Inferior parietal cortex (tissue), 1 donor: Measurements from ENCODE around the gene NPFFR2.
"Not testable (repeated sequence)": the region's sequence is repeated elsewhere in the genome, so short reads cannot be mapped to it uniquely, and the experiment has no call there.

Source experiments
- DNase-seq: peaks from one replicate; pipeline ENCODE4 v3.0.0-alpha.2; 2016; ENCODE audit errors: extremely low spot score

Gene NPFFR2

GRCh38 chr4:72111863-72112262 is 80.1 kb downstream of the NPFFR2 start:
- DNase-seq: no peak

DNA sequence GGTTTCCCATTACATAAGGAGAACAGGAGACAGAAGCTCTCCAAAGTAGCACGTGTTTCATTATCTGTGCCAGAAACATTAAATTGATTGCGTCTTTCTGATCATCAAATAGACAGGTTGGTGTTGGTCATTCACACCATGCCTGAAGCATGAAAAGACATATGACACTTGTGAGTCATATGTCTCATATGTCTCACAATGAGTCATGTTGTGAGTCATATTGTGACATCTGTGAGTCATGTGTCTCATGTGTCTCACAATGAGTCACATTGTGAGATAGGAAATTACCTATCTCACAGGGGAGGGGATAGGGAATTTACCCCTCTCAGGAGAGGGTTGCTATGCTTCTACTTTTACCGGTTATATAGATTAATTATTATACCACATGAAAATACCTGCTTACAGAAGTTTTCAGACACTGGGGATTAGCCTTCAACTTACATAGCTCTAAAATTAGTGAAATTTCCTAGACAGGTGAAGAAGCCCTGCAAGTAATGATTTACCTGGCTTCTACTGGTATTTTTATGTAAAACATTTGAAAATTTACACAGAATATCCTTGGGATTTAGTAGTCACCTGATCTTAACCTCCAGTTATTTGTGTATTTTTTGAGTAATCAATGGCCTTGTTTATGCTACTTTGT is 80.8 kb downstream of the NPFFR2 start:
- DNase-seq: peak; percentile 15

DNA sequence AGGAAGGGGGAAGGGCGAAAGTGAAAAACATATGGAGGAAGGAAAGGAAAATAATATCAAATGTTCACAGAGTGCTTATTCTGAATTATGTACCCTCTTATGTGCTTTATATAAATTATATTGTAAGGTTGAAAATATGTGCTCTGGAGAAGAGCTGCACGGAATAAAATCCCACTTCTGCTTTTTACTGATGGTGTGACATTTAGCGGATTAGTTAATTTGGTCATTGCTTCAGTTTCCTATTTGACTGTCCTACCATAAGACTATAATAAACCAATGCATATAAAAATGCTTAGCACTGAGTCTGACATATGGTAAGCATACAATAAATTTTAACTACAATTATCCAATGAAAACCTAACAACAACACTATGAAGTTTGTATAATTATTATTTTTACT is 86.2 kb downstream of the NPFFR2 start:
- DNase-seq: no peak

GRCh38 chr4:72119946-72120345 is 88.1 kb downstream of the NPFFR2 start:
- no peak for DNase-seq

DNA sequence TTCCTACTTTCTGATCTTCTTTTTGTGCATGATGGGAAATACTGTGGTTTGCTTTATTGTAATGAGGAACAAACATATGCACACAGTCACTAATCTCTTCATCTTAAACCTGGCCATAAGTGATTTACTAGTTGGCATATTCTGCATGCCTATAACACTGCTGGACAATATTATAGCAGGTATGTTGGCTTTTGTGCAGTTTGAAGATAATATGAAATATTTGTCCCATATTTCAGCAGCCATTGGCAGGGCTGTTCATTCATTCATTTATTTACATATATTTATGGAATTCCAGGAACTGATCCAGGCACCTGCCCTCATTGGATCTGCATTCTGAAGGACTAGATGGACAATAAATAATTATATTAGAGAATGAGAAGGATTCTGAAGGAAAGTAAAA is 96.9 kb downstream of the NPFFR2 start:
- DNase-seq: no peak

DNA sequence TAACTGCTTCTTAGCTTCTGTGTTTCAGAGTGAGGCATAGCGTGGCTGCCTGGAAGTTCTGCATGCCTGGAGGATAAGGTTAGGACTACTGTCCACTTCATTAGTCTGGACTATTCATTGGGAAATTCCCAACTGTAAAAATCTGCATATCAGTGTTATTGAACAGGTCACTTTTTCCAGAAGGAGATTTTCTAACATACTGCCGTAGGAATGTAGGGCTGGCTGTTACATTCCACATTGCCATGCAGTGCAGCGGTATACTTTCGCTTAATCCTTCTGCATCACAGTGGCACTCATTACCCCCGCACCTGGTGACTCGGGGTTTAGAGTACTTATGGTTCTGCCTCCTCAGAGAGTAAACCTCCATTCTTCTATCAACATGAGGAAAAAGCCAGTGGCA is 104.6 kb downstream of the NPFFR2 start:
- no peak for DNase-seq

DNA sequence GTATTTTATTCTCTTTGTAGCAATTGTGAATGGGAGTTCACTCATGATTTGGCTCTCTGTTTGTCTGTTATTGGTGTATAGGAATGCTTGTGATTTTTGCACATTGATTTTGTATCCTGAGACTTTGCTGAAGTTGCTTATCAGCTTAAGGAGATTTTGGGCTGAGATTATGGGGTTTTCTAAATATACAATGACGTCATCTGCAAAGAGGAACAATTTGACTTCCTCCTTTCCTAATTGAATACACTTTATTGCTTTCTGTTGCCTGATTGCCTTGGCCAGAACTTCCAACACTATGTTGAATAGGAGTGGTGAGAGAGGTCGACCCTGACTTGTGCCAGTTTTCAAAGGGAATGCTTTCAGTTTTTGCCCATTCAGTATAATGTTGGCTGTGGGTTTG is 108.2 kb downstream of the NPFFR2 start:
- not testable (repeated sequence) for DNase-seq

DNA sequence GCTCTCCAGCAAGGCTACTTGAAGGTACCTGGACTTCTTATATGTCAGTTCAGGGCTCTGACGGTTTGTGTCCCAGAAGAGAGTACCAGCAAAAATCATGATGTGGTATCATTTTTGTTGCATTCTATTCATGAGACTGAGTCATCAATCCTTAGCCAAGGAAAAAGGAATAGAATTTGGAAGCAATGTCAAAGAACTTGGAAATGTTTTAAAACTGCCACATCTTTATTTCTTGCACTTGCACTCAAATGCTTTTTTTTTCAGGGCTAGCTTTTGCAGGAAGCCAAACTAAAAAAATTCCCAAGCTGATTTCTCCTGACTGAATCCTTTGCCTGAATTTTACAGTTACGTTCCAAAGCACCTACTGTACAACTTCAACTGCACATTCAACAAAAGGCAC is 112.4 kb downstream of the NPFFR2 start:
- DNase-seq: no peak

GRCh38 chr4:72152731-72153130 is 120.9 kb downstream of the NPFFR2 start:
- no peak for DNase-seq

DNA sequence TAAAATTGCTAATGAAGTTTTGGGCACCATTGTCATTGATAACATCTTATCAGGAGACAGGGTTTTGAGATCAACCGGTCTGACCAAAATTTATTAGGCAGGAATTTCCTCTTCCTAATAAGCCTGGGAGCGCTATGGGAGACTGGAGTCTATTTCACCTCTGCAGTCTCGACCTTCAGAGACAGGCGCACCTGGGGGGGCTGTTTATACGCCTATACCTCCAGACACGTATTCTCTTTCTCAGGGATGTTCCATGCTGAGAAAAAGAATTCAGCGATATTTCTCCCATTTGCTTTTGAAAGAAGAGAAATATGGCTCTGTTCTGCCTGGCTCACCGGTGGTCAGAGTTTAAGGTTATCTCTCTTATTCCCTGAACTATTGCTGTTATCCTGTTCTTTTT is 121.8 kb downstream of the NPFFR2 start:
- DNase-seq: not testable (repeated sequence)

DNA sequence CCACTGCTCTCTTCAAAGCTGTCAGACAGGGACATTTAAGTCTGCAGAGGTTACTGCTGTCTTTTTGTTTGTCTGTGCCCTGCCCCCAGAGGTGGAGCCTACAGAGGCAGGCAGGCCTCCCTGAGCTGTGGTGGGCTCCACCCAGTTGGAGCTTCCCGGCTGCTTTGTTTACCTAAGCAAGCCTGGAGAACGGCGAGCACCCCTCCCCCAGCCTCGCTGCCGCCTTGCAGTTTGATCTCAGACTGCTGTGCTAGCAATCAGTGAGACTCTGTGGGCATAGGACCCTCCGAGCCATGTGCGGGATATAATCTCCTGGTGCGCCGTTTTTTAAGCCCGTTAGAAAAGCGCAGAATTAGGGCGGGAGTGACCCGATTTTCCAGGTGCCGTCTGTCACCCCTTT is 137.5 kb downstream of the NPFFR2 start:
- not testable (repeated sequence) for DNase-seq

DNA sequence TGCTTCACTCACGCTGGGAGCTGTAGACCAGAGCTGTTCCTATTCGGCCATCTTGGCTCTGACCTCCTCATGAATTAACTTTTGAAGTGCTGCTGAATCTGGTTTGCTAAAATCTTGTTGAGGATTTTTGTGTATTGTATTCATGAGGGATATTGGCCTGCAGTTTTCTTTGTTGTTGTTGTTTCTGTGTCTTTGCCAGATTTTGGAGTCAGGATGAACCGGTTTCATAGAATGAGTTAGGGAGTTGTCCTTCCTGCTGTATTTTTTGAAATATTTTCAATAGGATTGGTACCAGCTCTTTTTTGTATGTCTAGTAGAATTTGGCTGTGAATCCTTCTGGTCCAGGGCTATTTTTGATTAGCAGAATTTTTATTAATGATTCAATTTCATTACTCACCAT is 138.1 kb downstream of the NPFFR2 start:
- DNase-seq: no peak

GRCh38 chr4:72171761-72172160 is 140.0 kb downstream of the NPFFR2 start:
- DNase-seq: no peak

DNA sequence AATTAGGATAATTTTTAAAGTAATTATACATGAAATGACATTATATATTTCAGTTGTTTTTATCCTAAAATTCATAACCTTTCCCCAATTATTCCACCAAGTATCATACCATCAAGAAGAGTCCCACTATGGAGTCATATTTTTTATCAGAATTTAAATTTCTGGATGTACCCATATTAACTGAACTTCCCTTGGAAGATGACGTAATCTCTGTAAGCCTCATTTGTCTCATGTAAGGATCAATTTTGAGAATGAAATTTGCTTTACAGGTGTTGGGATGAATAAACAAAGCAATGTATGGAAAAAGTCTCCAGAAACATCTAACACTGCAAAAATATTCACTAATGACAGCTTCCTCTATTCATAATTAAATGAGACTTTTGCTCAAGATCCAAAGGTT is 147.5 kb downstream of the NPFFR2 start:
- DNase-seq: no peak

- DNase-seq: no peak
Observed at GRCh38 chr4:72186714-72187113, 154.9 kb downstream of the NPFFR2 start.

GRCh38 chr4:72194046-72194445 is 162.2 kb downstream of the NPFFR2 start:
- DNase-seq: no peak

GRCh38 chr4:72194453-72194852 is 162.7 kb downstream of the NPFFR2 start:
- DNase-seq: no peak
